Keratinocyte (primary cell): Measurements from ENCODE around the gene EZH2. TPM values are rescaled to one million over a fixed set of nuclear protein-coding genes. Genes with fewer than 3 reads are reported as not detected.

ENCODE experiments used
- DNase-seq: peaks from one replicate; pipeline ENCODE4 v3.0.0-alpha.2; 2011; ENCODE audit warnings: low read depth, missing footprints, low spot score
- FAIRE-seq: peaks from 2 replicates; lab custom pipeline; 2011; peaks lifted over from hg19 to GRCh38; lab: Jason Lieb, UNC
- H2AFZ ChIP-seq: 2 replicates; pipeline ENCODE4 v1.6.0; 2012; ENCODE audit warnings: low read length, control low read depth, inconsistent platforms; ENCODE audit not compliant: control insufficient read depth
- H3K27ac ChIP-seq: 2 replicates; pipeline ENCODE4 v1.5.1; 2011; ENCODE audit warnings: low read length; ENCODE audit not compliant: control insufficient read depth, insufficient read depth
- H3K27me3 ChIP-seq: 3 replicates; pipeline ENCODE4 v1.6.0; 2011; ENCODE audit warnings: low read length; ENCODE audit not compliant: control insufficient read depth, insufficient read depth; ENCODE audit errors: extremely low read depth
- H3K36me3 ChIP-seq, 2 experiments: 2 replicates in 1 of 2; 3 replicates in 1 of 2; pipeline ENCODE4 v1.5.1; 2011; ENCODE audit warnings: low read length in 2 of 2, mild to moderate bottlenecking in 1 of 2; ENCODE audit not compliant: control insufficient read depth in 2 of 2, insufficient read depth in 2 of 2; ENCODE audit errors: extremely low read depth in 1 of 2
- H3K4me1 ChIP-seq: 3 replicates; pipeline ENCODE4 v1.5.1; 2011; ENCODE audit warnings: low read length; ENCODE audit not compliant: control insufficient read depth, insufficient read depth; ENCODE audit errors: extremely low read depth
- H3K4me2 ChIP-seq: 3 replicates; pipeline ENCODE4 v1.6.0; 2011; ENCODE audit warnings: low read depth, low read length; ENCODE audit not compliant: control insufficient read depth, insufficient read depth; ENCODE audit errors: extremely low read depth
- H3K4me3 ChIP-seq, 3 experiments: fragments of 200-600 bp in 1 of 3; sonication (generic) in 1 of 3; 2 replicates in 2 of 3; 3 replicates in 1 of 3; pipeline ENCODE4 v1.5.1; 2011 to 2016; ENCODE audit warnings: low read length in 3 of 3, mild to moderate bottlenecking in 3 of 3, control low read depth in 2 of 3, inconsistent platforms in 1 of 3, low read depth in 1 of 3, mixed read lengths in 1 of 3, mixed run types in 1 of 3, moderate library complexity in 1 of 3; ENCODE audit not compliant: control insufficient read depth in 2 of 3, insufficient read depth in 2 of 3; ENCODE audit errors: extremely low read depth in 1 of 3
- H3K79me2 ChIP-seq: 2 replicates; pipeline ENCODE4 v1.6.0; 2012; ENCODE audit warnings: low read length; ENCODE audit not compliant: control insufficient read depth, insufficient read depth
- H3K9ac ChIP-seq: 3 replicates; pipeline ENCODE4 v1.6.0; 2011; ENCODE audit warnings: low read length; ENCODE audit not compliant: control insufficient read depth, insufficient read depth; ENCODE audit errors: extremely low read depth
- H3K9me1 ChIP-seq: 3 replicates; pipeline ENCODE4 v1.6.0; 2011; ENCODE audit warnings: low read length; ENCODE audit not compliant: control insufficient read depth, insufficient read depth; ENCODE audit errors: extremely low read depth
- H3K9me3 ChIP-seq: 2 replicates; pipeline ENCODE4 v1.5.1; 2012; ENCODE audit warnings: low read depth, low read length; ENCODE audit not compliant: control insufficient read depth
- H4K20me1 ChIP-seq: 3 replicates; pipeline ENCODE4 v1.6.0; 2011; ENCODE audit warnings: low read length; ENCODE audit not compliant: control insufficient read depth, insufficient read depth; ENCODE audit errors: extremely low read depth
- EZH2 ChIP-seq: IDR thresholded peaks from one replicate; pipeline ENCODE4 v1.6.1; 2012; ENCODE audit warnings: inconsistent platforms, mild to moderate bottlenecking, low read length, moderate library complexity
- dilution Hi-C: fragments of 300-500 bp; cut with MboI; formaldehyde crosslinking; loops from one replicate; pipeline ENCODE4 v1.7.0; 2020; ENCODE audit warnings: low sequenced_read_pairs; ENCODE audit not compliant: extremely low pct_ligation_motif_present
- polyA plus RNA-seq, 5 experiments: library from polyadenylated mRNA; depleted of rRNA in 3 of 5; stranded (reverse) in 3 of 5; stranded (forward) in 1 of 5; unstranded in 1 of 5; fragments of >200 nt; gene quantifications; 1 replicate in 1 of 5; 2 replicates in 3 of 5; 3 replicates in 1 of 5; pipeline versions ENCODE4 v1.2.1 to v1.2.3, GENCODE V29; 2011 to 2012; ENCODE audit warnings: missing spikeins in 2 of 5, low read depth in 1 of 5, low replicate concordance in 1 of 5
- TF ChIP-seq, protein P1 (sequence below), 3 experiments: IDR thresholded peaks in 1 of 3; conservative IDR thresholded peaks in 1 of 3; optimal IDR thresholded peaks in 1 of 3; 2 replicates in 2 of 3; 3 replicates in 1 of 3; pipeline versions ENCODE3 to v1.5.1; 2011; ENCODE audit warnings: low read length in 3 of 3, mild to moderate bottlenecking in 3 of 3, moderate library complexity in 2 of 3, control low read depth in 1 of 3, inconsistent platforms in 1 of 3; ENCODE audit not compliant: insufficient read depth in 2 of 3; ENCODE audit errors: extremely low read depth in 1 of 3

Gene EZH2
- polyA plus RNA-seq, 1 donor (not counting 4 experiments of a cell fraction or from before 2014, with no cell fraction given) = 16.0 TPM

DNA sequence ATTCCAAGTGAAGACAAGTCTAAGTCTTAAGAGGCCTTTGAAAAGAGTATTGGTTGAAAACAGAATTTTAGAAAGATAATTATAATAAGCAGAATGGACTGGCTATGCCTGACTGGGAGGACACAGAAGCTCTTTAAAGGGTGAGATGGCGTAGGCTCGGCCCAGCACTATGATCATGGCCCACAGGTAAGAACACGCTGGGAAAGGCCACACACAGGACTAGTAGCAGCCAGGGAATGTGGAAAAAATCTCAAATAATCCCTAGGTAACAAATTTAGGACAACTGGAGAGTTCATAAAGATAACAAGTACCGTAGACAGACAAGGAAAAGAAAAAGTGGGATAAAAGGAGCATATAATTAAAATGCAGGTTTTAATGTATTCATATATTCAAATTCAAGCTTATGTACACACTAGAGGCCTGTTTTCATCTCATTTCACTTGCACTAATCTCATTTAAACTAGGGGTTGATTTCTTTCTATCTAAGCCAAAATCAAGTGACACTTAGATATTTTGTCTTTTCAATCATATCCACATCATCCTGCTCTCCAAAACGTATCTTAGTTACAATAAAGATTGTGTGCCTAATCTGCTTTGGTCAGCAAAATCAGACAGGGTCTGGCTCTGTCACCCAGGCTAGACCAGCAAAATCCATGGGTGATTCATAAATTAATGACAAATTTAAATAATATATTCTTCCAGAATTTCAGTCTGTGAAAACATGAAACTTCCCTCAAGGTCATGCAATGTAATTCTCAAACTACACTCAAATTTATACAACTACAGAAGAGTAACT lies 53.0 kb downstream of the EZH2 start:
- DNase-seq (no peak), FAIRE-seq (no peak)
- Histone ChIP-seq H3K9me1 (no peaks in the 10 kb centered on the region), H4K20me1 (no peaks in the 10 kb centered on the region), H3K27ac (no peak overlapping the region), H3K27me3 (no peaks in the 10 kb centered on the region), H3K9me3 (no peaks in the 10 kb centered on the region), H3K36me3 (peaks cover 0 to 8% of the 10 kb centered on the region in 2 experiments), H3K4me1 (no peaks in the 10 kb centered on the region), H3K4me2 (no peak overlapping the region), H3K79me2 (peaks cover 7% of the 10 kb centered on the region), H2AFZ (no peak overlapping the region), H3K9ac (no peak overlapping the region), H3K4me3 (no peak overlapping the region)
- dilution Hi-C loops = no loop called here
- TF ChIP-seq, protein P1, sequence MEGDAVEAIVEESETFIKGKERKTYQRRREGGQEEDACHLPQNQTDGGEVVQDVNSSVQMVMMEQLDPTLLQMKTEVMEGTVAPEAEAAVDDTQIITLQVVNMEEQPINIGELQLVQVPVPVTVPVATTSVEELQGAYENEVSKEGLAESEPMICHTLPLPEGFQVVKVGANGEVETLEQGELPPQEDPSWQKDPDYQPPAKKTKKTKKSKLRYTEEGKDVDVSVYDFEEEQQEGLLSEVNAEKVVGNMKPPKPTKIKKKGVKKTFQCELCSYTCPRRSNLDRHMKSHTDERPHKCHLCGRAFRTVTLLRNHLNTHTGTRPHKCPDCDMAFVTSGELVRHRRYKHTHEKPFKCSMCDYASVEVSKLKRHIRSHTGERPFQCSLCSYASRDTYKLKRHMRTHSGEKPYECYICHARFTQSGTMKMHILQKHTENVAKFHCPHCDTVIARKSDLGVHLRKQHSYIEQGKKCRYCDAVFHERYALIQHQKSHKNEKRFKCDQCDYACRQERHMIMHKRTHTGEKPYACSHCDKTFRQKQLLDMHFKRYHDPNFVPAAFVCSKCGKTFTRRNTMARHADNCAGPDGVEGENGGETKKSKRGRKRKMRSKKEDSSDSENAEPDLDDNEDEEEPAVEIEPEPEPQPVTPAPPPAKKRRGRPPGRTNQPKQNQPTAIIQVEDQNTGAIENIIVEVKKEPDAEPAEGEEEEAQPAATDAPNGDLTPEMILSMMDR (optimal IDR thresholded peaks at IDR 0.05 in 1 of 3, IDR thresholded peaks at IDR 0.05 in 1 of 3, conservative IDR thresholded peaks at IDR 0.05 in 1 of 3; ENCODE audit: extremely low read depth in 1 of 3, insufficient read depth in 2 of 3, low read length in 3 of 3) = no peak
- TF ChIP-seq EZH2 = no peak

DNA sequence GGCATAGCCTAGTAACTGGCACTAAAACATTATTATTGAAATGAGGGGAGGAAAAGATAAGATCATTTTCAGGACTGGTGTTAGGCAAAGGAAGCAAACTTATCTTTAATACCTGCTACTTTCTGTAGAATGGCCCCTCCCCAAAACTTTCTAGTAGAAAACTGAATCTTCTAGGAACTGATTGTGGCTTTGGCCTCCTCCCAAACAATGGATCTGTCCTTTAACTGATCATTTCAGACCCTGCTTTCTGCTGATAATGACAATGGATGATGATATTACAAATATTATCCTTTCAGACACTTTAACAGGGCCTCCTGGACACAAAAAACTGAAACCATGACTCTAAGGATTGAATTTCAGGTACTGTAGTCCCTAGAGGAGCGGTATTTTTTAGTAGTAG lies 55.1 kb downstream of the EZH2 start:
- no peak overlapping the region for H3K4me3 ChIP-seq
- H3K36me3 ChIP-seq = peaks cover 0 to 10% of the 10 kb centered on the region in 2 experiments
- FAIRE-seq = no peak

More for the DNA sequence above, 55.1 kb downstream of the EZH2 start:
- Histone ChIP-seq H3K27ac (no peak overlapping the region), H3K4me1 (no peaks in the 10 kb centered on the region), H3K9me3 (no peaks in the 10 kb centered on the region), H3K9me1 (no peaks in the 10 kb centered on the region), H3K9ac (no peak overlapping the region), H3K79me2 (peaks cover 2% of the 10 kb centered on the region), H4K20me1 (no peaks in the 10 kb centered on the region), H3K27me3 (no peaks in the 10 kb centered on the region), H2AFZ (no peak overlapping the region), H3K4me2 (no peak overlapping the region)
- dilution Hi-C loops = no loop called here
- DNase-seq = no peak
- no peak for TF ChIP-seq EZH2
- TF ChIP-seq, protein P1 (optimal IDR thresholded peaks at IDR 0.05 in 1 of 3, IDR thresholded peaks at IDR 0.05 in 1 of 3, conservative IDR thresholded peaks at IDR 0.05 in 1 of 3; ENCODE audit: extremely low read depth in 1 of 3, insufficient read depth in 2 of 3, low read length in 3 of 3) = no peak
